Lung (tissue), 12 donors: ENCODE measurements around the gene TMEM135. TPM values are rescaled to one million over a fixed set of nuclear protein-coding genes. Genes with fewer than 3 reads are reported as not detected.

Experiments used
- ATAC-seq: fragments of 200-7000 bp; cut with Tn5 transposase; one replicate; pipeline ENCODE4 v1.9.1; 2020; ENCODE audit warnings: moderate number of reproducible peaks; ENCODE audit not compliant: insufficient read depth, low FRiP score
- DNase-seq, 3 donors: peaks; one replicate each; pipeline ENCODE4 v3.0.0-alpha.2; 2013 to 2017
- H3K27ac ChIP-seq, 2 donors: one replicate each; pipeline ENCODE4 v1.5.1; 2013; ENCODE audit warnings: mild to moderate bottlenecking in 2 of 2, moderate library complexity in 2 of 2, control low read depth in 1 of 2, inconsistent platforms in 1 of 2, low read depth in 1 of 2, low read length in 1 of 2
- H3K27me3 ChIP-seq, 3 donors: one replicate each; pipeline ENCODE4 v1.5.1; 2013; ENCODE audit warnings: low read length in 2 of 3; ENCODE audit not compliant: control insufficient read depth in 3 of 3, insufficient read depth in 3 of 3
- H3K36me3 ChIP-seq, 4 donors: one replicate each; pipeline ENCODE4 v1.5.1; 2013; ENCODE audit warnings: low read length in 4 of 4, mild to moderate bottlenecking in 1 of 4, moderate library complexity in 1 of 4; ENCODE audit not compliant: control insufficient read depth in 4 of 4, insufficient read depth in 4 of 4
- H3K4me1 ChIP-seq, 5 donors: one replicate each; pipeline ENCODE4 v1.5.1; 2013; ENCODE audit warnings: low read length in 5 of 5, mild to moderate bottlenecking in 2 of 5, moderate library complexity in 1 of 5; ENCODE audit not compliant: control insufficient read depth in 5 of 5, insufficient read depth in 5 of 5
- H3K4me3 ChIP-seq: one replicate; pipeline ENCODE4 v1.5.1; 2013; ENCODE audit warnings: mild to moderate bottlenecking, control low read depth, moderate library complexity
- H3K9ac ChIP-seq, 2 donors: one replicate each; pipeline ENCODE4 v1.5.1; 2013; ENCODE audit warnings: low read length in 2 of 2, control low read depth in 1 of 2; ENCODE audit not compliant: insufficient read depth in 1 of 2
- H3K9me3 ChIP-seq, 4 donors: one replicate each; pipeline ENCODE4 v1.5.1; 2013; ENCODE audit warnings: low read length in 3 of 4, mild to moderate bottlenecking in 1 of 4, moderate library complexity in 1 of 4; ENCODE audit not compliant: control insufficient read depth in 4 of 4, insufficient read depth in 3 of 4
- CTCF ChIP-seq: IDR thresholded peaks from 2 replicates; pipeline ENCODE4 v1.5.1; 2012; ENCODE audit warnings: mild to moderate bottlenecking; ENCODE audit errors: control extremely low read depth, extremely low read depth
- WGBS, 2 donors: extraction: QIAGEN DNeasy Blood & Tissue Kit; methylation state at CpG; one replicate each; pipeline ENCODE4 v1.1.7; 2013; 5-methylcytosine and 5-hydroxymethylcytosine counted together
- polyA plus RNA-seq, 2 donors: library from polyadenylated mRNA; stranded (reverse); fragments of 200-250 nt; gene quantifications; one replicate each; pipeline ENCODE4 v1.2.1, GENCODE V29; 2013
- total RNA-seq, 2 donors: library from RNA; depleted of rRNA in 1 of 2; stranded (reverse); fragments of >200 nt in 1 of 2; gene quantifications; one replicate each; pipeline ENCODE4 v1.2.1, GENCODE V29; 2014 to 2021
- donor health status: control.
- donor health status: control.
- donor health status: Bipolar disorder and iron deficiency.
- donor health status: healthy.
- donor health status: DM: yes; HTN: yes; CAD: no.

Gene TMEM135
- total and polyA plus RNA-seq, 4 donors, result 5.9 to 42.0 (median 11.5) TPM

DNA sequence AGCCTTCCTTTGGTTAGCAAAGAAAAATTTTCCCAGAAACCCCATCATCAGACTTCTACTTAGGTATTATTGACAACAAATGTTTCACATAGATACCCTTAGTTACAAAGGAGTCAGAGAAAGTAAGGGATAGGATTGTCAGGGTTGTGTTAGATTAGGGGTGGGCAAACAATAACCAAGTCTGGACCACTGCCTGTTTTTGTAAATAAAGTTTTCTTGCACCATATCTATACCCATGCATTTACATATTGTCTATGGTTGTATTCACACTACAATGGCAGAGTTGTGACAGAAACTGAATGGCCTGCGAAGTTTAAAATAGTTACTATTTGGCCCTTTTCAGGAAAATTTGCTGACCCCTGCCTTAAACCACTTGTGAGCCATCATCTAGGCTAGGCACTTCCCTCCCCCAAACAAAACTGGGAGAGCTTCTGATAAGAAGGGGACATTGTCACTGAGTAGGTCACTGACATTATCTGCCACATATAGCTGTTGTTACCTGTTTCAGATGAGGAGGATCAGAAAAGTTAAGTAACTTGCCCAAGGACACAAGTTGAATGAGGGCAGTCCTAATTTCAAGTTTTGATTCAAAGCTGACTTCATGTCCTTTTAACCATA is 40.7 kb upstream of the TMEM135 start:
- H3K9ac ChIP-seq, result no peak overlapping the region
- TF ChIP-seq CTCF, result no peak
- no peaks in the 10 kb centered on the region for H3K27me3 ChIP-seq
- no peaks in the 10 kb centered on the region for H3K36me3 ChIP-seq
- H3K4me1 ChIP-seq, result peaks cover 0 to 10% (median 0%) of the 10 kb centered on the region in 5 donors
- no peak overlapping the region for H3K4me3 ChIP-seq
- WGBS, 2 donors, result 96 to 98% methylated on average over 1 of the region's 1 CpG
- DNase-seq, result no peak
- no peak for ATAC-seq
- H3K27ac ChIP-seq, result no peak overlapping the region
- no peaks in the 10 kb centered on the region for H3K9me3 ChIP-seq

DNA sequence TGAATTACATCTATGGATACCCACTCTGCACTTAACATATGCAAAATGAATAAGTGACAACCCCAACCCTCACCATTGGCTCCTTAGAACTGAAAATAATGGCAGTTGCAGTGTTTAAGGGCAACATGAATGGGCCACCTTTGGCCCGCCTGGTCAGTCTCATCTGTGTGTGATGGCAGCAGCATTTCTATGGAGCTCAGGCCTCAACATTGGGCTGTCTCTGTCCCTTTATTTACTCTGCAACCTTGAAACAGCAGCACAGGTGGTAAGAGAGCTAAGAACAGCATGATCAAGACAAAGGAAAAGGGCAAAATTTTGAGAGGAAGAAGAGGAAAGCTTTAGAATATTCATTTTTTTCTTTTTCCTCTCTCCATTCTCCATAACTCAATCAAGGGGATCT is 38.3 kb upstream of the TMEM135 start:
- no peak for ATAC-seq
- H3K9ac ChIP-seq, result no peak overlapping the region
- H3K4me3 ChIP-seq, result no peak overlapping the region
- no peak for TF ChIP-seq CTCF
- no peaks in the 10 kb centered on the region for H3K9me3 ChIP-seq
- DNase-seq, result no peak
- H3K27ac ChIP-seq, result no peak overlapping the region
- H3K27me3 ChIP-seq, result no peaks in the 10 kb centered on the region
- H3K36me3 ChIP-seq, result no peaks in the 10 kb centered on the region
- WGBS, 2 donors, result 94 to 98% methylated on average over 1 of the region's 1 CpG
- peaks cover 0 to 10% (median 0%) of the 10 kb centered on the region in 5 donors for H3K4me1 ChIP-seq

DNA sequence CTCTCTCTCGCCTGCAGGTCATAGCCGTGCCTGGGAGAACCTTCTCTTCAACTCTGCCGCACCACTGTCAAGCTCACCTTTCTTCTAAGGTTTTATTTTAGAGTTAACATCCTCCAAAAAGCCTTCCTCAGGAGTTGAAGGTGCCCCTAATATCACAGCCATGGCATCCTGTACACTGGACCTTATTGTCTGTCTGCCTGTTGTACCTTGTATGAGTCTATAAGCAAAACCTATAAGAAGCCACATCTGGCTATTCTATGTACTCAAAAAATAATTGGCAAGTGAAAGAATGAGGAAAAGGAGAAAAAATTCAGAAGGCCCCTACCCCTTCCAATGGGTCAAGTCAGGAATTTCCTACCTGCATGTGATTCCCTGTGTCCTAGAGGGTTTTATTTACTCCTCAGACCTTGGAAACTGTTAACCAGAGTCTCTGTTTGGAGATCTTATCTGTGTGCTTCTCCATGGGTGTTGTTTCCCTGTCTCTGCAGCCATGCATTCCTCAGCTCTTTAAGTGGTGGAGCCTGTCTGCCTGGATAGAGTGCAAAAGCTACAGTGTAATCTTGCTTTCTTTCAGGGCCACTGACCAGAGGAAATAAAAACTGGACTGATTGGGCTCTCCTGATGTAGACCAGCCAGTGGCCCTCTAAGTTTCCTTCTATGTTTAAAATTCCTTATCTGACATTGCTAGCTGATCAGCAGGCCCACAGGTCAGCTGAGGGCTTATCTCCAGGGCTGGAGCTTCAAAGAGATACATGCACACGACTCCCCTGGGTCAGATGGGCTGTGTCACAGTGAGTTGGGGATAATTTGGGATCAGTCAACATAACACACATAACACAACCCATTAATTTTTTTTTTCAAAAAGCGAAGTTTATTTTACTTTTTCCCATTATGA is 37.6 kb upstream of the TMEM135 start:
- Histone ChIP-seq H3K4me3 (no peak overlapping the region), H3K27ac (peak overlapping the region in 1 of 2 donors; percentile 45), H3K36me3 (no peaks in the 10 kb centered on the region), H3K9ac (no peak overlapping the region), H3K27me3 (no peaks in the 10 kb centered on the region), H3K9me3 (no peaks in the 10 kb centered on the region), H3K4me1 (peaks cover 0 to 10% (median 0%) of the 10 kb centered on the region in 5 donors)
- ATAC-seq, result peak; percentile 58
- TF ChIP-seq CTCF, result no peak
- DNase-seq, result peak; percentile 26 to 61 (median 35)
- WGBS, 2 donors, result 62 to 81% methylated on average over 5 of the region's 5 CpGs
